Keratinocyte (primary cell): ENCODE results near the gene CFAP92. TPM values are rescaled to one million over a fixed set of nuclear protein-coding genes. Genes with fewer than 3 reads are reported as not detected.

Source experiments
- DNase-seq: peaks from one replicate; pipeline ENCODE4 v3.0.0-alpha.2; 2011; ENCODE audit warnings: low read depth, missing footprints, low spot score
- FAIRE-seq: peaks from 2 replicates; lab custom pipeline; 2011; peaks lifted over from hg19 to GRCh38; lab: Jason Lieb, UNC
- H2AFZ ChIP-seq: 2 replicates; pipeline ENCODE4 v1.6.0; 2012; ENCODE audit warnings: low read length, control low read depth, inconsistent platforms; ENCODE audit not compliant: control insufficient read depth
- H3K27ac ChIP-seq: 2 replicates; pipeline ENCODE4 v1.5.1; 2011; ENCODE audit warnings: low read length; ENCODE audit not compliant: control insufficient read depth, insufficient read depth
- H3K27me3 ChIP-seq: 3 replicates; pipeline ENCODE4 v1.6.0; 2011; ENCODE audit warnings: low read length; ENCODE audit not compliant: control insufficient read depth, insufficient read depth; ENCODE audit errors: extremely low read depth
- H3K36me3 ChIP-seq, 2 experiments: 2 replicates in 1 of 2; 3 replicates in 1 of 2; pipeline ENCODE4 v1.5.1; 2011; ENCODE audit warnings: low read length in 2 of 2, mild to moderate bottlenecking in 1 of 2; ENCODE audit not compliant: control insufficient read depth in 2 of 2, insufficient read depth in 2 of 2; ENCODE audit errors: extremely low read depth in 1 of 2
- H3K4me1 ChIP-seq: 3 replicates; pipeline ENCODE4 v1.5.1; 2011; ENCODE audit warnings: low read length; ENCODE audit not compliant: control insufficient read depth, insufficient read depth; ENCODE audit errors: extremely low read depth
- H3K4me2 ChIP-seq: 3 replicates; pipeline ENCODE4 v1.6.0; 2011; ENCODE audit warnings: low read depth, low read length; ENCODE audit not compliant: control insufficient read depth, insufficient read depth; ENCODE audit errors: extremely low read depth
- H3K4me3 ChIP-seq, 3 experiments: fragments of 200-600 bp in 1 of 3; sonication (generic) in 1 of 3; 2 replicates in 2 of 3; 3 replicates in 1 of 3; pipeline ENCODE4 v1.5.1; 2011 to 2016; ENCODE audit warnings: low read length in 3 of 3, mild to moderate bottlenecking in 3 of 3, control low read depth in 2 of 3, inconsistent platforms in 1 of 3, low read depth in 1 of 3, mixed read lengths in 1 of 3, mixed run types in 1 of 3, moderate library complexity in 1 of 3; ENCODE audit not compliant: control insufficient read depth in 2 of 3, insufficient read depth in 2 of 3; ENCODE audit errors: extremely low read depth in 1 of 3
- H3K79me2 ChIP-seq: 2 replicates; pipeline ENCODE4 v1.6.0; 2012; ENCODE audit warnings: low read length; ENCODE audit not compliant: control insufficient read depth, insufficient read depth
- H3K9ac ChIP-seq: 3 replicates; pipeline ENCODE4 v1.6.0; 2011; ENCODE audit warnings: low read length; ENCODE audit not compliant: control insufficient read depth, insufficient read depth; ENCODE audit errors: extremely low read depth
- H3K9me1 ChIP-seq: 3 replicates; pipeline ENCODE4 v1.6.0; 2011; ENCODE audit warnings: low read length; ENCODE audit not compliant: control insufficient read depth, insufficient read depth; ENCODE audit errors: extremely low read depth
- H3K9me3 ChIP-seq: 2 replicates; pipeline ENCODE4 v1.5.1; 2012; ENCODE audit warnings: low read depth, low read length; ENCODE audit not compliant: control insufficient read depth
- H4K20me1 ChIP-seq: 3 replicates; pipeline ENCODE4 v1.6.0; 2011; ENCODE audit warnings: low read length; ENCODE audit not compliant: control insufficient read depth, insufficient read depth; ENCODE audit errors: extremely low read depth
- CTCF ChIP-seq, 3 experiments: IDR thresholded peaks in 1 of 3; conservative IDR thresholded peaks in 1 of 3; optimal IDR thresholded peaks in 1 of 3; 2 replicates in 2 of 3; 3 replicates in 1 of 3; pipeline versions ENCODE3 to v1.5.1; 2011; ENCODE audit warnings: low read length in 3 of 3, mild to moderate bottlenecking in 3 of 3, moderate library complexity in 2 of 3, control low read depth in 1 of 3, inconsistent platforms in 1 of 3; ENCODE audit not compliant: insufficient read depth in 2 of 3; ENCODE audit errors: extremely low read depth in 1 of 3
- EZH2 ChIP-seq: IDR thresholded peaks from one replicate; pipeline ENCODE4 v1.6.1; 2012; ENCODE audit warnings: inconsistent platforms, mild to moderate bottlenecking, low read length, moderate library complexity
- dilution Hi-C: fragments of 300-500 bp; cut with MboI; formaldehyde crosslinking; loops from one replicate; pipeline ENCODE4 v1.7.0; 2020; ENCODE audit warnings: low sequenced_read_pairs; ENCODE audit not compliant: extremely low pct_ligation_motif_present
- polyA plus RNA-seq, 5 experiments: library from polyadenylated mRNA; depleted of rRNA in 3 of 5; stranded (reverse) in 3 of 5; stranded (forward) in 1 of 5; unstranded in 1 of 5; fragments of >200 nt; gene quantifications; 1 replicate in 1 of 5; 2 replicates in 3 of 5; 3 replicates in 1 of 5; pipeline versions ENCODE4 v1.2.1 to v1.2.3, GENCODE V29; 2011 to 2012; ENCODE audit warnings: missing spikeins in 2 of 5, low read depth in 1 of 5, low replicate concordance in 1 of 5

CFAP92 gene
- polyA plus RNA-seq, 1 donor (not counting 4 experiments of a cell fraction or from before 2014, with no cell fraction given), result 0.26 TPM

DNA sequence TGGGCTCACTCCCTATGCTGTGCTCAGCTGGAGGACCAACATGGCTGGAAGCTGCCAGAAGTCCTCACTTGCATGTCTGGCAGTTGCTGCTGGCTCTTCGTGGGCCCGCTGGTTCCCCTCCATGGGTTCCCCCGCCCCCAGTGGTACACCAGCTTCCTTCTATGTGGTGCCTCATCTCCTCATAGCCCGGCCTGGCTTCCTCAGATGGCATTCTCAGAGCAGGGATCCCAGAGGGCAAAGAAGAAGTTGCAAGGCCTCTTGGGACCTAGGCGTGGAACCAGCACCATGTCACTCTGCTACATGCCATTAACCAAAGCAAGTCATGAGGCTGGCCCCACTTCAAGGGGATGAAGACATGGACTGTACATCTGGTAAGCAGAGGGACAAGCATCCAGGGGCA is 2.9 kb upstream of the CFAP92 start:
- Histone ChIP-seq H3K9me3 (no peaks in the 10 kb centered on the region), H3K36me3 (no peaks in the 10 kb centered on the region), H3K4me3 (no peak overlapping the region), H4K20me1 (no peaks in the 10 kb centered on the region), H3K4me2 (no peak overlapping the region), H3K79me2 (no peaks in the 10 kb centered on the region), H3K27ac (no peak overlapping the region), H2AFZ (no peak overlapping the region), H3K9me1 (no peaks in the 10 kb centered on the region), H3K9ac (no peak overlapping the region), H3K27me3 (peaks cover 34% of the 10 kb centered on the region), H3K4me1 (peaks cover 16% of the 10 kb centered on the region)
- DNase-seq, result no peak
- FAIRE-seq, result no peak
- TF ChIP-seq EZH2 (no peak), CTCF (optimal IDR thresholded peaks at IDR 0.05 in 1 of 3, IDR thresholded peaks at IDR 0.05 in 1 of 3, conservative IDR thresholded peaks at IDR 0.05 in 1 of 3; ENCODE audit: extremely low read depth in 1 of 3, insufficient read depth in 2 of 3, low read length in 3 of 3) (no peak)
- dilution Hi-C loops, result no loop called here

DNA sequence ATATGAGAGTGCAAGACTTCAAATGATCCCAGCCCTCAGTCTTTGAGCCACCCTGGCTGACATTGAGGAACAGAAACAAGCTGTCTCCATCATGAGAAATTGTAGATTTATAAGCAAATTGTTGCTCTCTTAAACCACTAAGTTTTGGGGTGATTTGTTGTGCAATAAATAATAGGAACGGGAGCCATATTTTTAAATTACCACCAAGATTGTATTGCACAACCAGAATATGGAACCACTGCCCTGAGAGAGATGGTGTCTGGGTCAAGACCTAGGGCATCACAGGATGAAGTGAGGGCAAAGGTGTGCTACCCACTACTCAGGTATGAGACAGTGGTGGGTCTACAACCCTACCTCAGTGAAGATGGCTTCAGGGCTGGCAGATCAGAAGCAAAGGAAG is 2.3 kb upstream of the CFAP92 start:
- H3K9ac ChIP-seq, result no peak overlapping the region
- no peak overlapping the region for H3K4me2 ChIP-seq
- peaks cover 16% of the 10 kb centered on the region for H3K4me1 ChIP-seq
- peaks cover 29% of the 10 kb centered on the region for H3K27me3 ChIP-seq
- DNase-seq (no peak), FAIRE-seq (no peak)
- no peaks in the 10 kb centered on the region for H3K9me1 ChIP-seq
- no peaks in the 10 kb centered on the region for H3K79me2 ChIP-seq
- H3K36me3 ChIP-seq, result no peaks in the 10 kb centered on the region
- no peak overlapping the region for H3K27ac ChIP-seq
- TF ChIP-seq CTCF (optimal IDR thresholded peaks at IDR 0.05 in 1 of 3, IDR thresholded peaks at IDR 0.05 in 1 of 3, conservative IDR thresholded peaks at IDR 0.05 in 1 of 3; ENCODE audit: extremely low read depth in 1 of 3, insufficient read depth in 2 of 3, low read length in 3 of 3) (no peak), EZH2 (no peak)
- no peaks in the 10 kb centered on the region for H3K9me3 ChIP-seq
- no peak overlapping the region for H2AFZ ChIP-seq
- no peak overlapping the region for H3K4me3 ChIP-seq
- H4K20me1 ChIP-seq, result no peaks in the 10 kb centered on the region
- dilution Hi-C loops, result no loop called here
